ENCODE measurements around the gene TCF7L1.
"Not testable (repeated sequence)": the region's sequence is repeated elsewhere in the genome, so short reads cannot be mapped to it uniquely, and the experiment has no call there.

Gene TCF7L1

DNA sequence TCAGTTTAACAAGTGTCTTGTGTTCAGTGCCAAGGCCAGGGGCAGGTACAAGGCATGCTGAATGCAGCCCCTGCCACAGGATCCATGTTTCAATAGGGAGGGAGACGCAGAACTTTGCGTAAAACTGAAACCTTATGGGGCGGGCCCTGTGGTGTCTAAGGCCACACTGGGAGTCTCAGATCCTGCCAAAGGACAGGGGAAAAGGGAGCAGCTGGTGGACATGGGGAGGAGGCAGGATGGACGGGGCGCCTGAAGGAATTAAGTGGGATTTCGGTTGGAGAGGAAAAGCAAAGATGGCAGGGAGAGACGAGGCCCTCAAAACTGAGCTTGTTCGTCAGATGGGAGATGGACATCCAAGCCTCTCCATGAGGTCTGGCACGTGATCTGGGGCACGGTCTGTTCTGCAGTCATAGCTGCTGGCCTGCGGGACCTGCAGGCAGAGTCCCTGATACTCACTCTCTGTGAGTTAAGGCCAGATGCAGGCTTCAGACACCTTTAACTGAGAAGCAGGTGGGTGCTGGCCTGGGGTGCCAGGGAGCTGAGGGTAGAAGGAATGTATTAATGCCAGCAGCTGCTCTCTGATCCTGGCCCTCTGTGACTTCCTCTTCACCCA, 48.8 kb downstream of the TCF7L1 start:
- DNase-seq (ENCODE audit: low spot score in 2 of 2) (no peak), ATAC-seq (no peak)
- no peaks in the 10 kb centered on the region for H3K9me3 Mint-ChIP-seq
- peak overlapping the region; percentile 51 for H3K27ac Mint-ChIP-seq
- no peak overlapping the region for H3K4me3 Mint-ChIP-seq
- H3K4me1 Mint-ChIP-seq, result peaks cover 15% of the 10 kb centered on the region
- no peaks in the 10 kb centered on the region for H3K36me3 Mint-ChIP-seq

DNA sequence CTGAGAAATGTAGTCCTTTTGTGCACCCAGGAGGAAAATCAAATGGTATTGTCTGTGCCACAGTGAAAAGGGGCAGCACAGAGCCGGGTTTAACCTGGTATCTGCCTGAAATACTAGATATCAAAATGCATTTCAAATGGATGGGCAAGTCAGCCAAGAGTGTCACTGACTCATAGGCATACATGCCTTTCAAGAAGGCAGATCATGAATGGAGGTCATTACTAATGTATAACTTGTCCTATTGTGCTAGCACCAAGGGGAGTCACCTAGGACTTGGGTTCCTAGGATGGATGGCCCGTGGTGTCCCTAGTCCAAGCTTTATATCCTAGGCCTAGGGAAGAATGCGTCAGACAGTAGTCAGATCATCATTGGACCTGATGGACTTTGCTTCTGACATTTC, 49.9 kb downstream of the TCF7L1 start:
- Mint-ChIP-seq H3K4me3 (no peak overlapping the region), H3K4me1 (peaks cover 10% of the 10 kb centered on the region), H3K9me3 (no peaks in the 10 kb centered on the region), H3K27ac (no peak overlapping the region), H3K36me3 (no peaks in the 10 kb centered on the region)
- DNase-seq (ENCODE audit: low spot score in 2 of 2) (no peak), ATAC-seq (no peak)

DNA sequence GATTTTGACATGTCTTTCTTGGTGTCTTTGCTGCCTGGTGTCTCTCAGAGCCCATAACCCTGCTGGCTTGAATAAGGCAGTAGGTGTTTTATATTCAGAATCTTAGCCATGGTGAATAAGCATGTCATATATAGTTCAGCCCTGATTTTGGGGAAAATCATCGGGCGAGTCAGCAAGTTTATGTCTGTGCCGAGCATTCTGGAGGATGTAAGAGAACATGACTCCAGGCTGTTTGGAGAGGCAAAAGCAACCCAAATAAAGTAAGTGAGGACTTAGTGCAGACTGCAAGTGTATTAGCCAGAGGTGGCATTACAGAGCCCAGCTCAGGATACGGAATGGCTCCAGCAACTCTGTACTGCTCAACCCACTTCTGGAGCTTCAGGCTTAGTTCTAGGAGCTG, 50.3 kb downstream of the TCF7L1 start:
- peaks cover 9% of the 10 kb centered on the region for H3K4me1 Mint-ChIP-seq
- no peak overlapping the region for H3K27ac Mint-ChIP-seq
- no peak overlapping the region for H3K4me3 Mint-ChIP-seq
- H3K36me3 Mint-ChIP-seq, result no peaks in the 10 kb centered on the region
- DNase-seq (ENCODE audit: low spot score in 2 of 2), result no peak
- ATAC-seq, result no peak
- no peaks in the 10 kb centered on the region for H3K9me3 Mint-ChIP-seq

DNA sequence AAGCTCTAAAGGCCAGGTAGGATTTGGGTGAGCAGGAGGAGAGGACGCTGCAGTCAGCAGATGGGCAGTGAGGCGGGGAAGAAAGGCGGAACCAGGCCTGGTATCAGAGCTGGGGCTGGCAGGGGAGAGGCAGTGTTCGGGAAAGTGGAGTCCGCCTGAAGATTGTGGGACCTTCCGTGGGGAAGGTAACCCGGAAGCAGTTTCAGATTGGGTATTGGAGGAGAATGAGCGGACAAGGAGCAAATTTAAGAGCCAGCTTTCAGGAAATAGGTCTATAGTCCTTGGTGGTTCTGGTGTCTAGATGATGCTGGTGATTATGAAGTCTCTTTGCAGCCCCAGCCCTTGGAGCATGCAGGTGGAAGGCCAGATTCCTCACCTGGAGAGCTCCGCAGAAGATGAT, 51.0 kb downstream of the TCF7L1 start:
- Mint-ChIP-seq H3K4me1 (peaks cover 4% of the 10 kb centered on the region), H3K4me3 (no peak overlapping the region), H3K27ac (no peak overlapping the region), H3K9me3 (no peaks in the 10 kb centered on the region), H3K36me3 (no peaks in the 10 kb centered on the region)
- no peak for DNase-seq (ENCODE audit: low spot score in 2 of 2)
- ATAC-seq, result no peak

DNA sequence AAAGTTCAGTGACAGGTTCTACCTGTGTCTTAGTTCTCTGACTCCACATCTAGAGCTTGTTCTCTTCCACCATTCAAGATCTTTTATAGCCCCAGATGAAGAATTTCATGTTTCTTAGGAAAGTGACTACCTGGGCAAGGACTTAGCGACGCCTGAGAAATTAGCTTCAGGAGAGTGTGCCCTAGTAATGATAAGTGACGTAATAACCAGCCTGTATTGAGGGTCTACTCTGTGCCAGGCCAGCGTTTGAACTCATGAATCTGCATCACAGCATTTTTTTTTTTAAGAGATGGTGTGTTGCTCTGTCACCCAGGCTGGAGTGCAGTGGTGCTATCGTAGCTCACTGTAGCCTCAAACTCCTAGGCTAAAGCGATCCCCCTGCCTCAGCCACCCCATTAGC, 51.8 kb downstream of the TCF7L1 start:
- ATAC-seq (no peak), DNase-seq (ENCODE audit: low spot score in 2 of 2) (no peak)
- H3K4me1 Mint-ChIP-seq, result peaks cover 4% of the 10 kb centered on the region
- H3K36me3 Mint-ChIP-seq, result no peaks in the 10 kb centered on the region
- no peaks in the 10 kb centered on the region for H3K9me3 Mint-ChIP-seq
- H3K27ac Mint-ChIP-seq, result no peak overlapping the region
- no peak overlapping the region for H3K4me3 Mint-ChIP-seq

DNA sequence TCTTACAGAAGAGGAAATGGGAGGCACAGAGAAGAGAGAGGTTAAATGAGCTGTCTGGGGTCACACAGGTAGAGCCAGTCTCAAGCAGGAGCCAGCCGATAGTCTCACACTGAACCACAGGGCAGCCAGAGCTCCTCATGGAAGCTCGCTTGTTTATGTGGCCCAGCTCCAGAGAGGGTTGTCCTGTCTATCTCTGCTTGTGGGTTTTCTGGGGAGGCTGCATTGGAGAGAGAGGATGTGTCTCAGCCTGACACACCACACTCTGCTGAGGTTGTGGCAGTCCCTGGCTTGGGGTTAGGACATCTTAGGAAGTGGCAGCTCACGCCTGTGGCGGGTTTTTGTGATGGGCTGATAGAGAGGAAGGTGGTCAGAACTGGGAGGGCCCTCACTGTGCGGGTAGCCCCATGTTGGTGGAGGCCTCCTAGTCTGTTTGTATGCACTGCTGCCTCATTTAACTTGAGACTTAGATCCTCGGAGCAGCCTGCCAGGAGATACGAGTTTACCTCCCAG, 52.3 kb downstream of the TCF7L1 start:
- H3K4me3 Mint-ChIP-seq, result no peak overlapping the region
- no peaks in the 10 kb centered on the region for H3K9me3 Mint-ChIP-seq
- H3K36me3 Mint-ChIP-seq, result no peaks in the 10 kb centered on the region
- peaks cover 4% of the 10 kb centered on the region for H3K4me1 Mint-ChIP-seq
- ATAC-seq (no peak), DNase-seq (ENCODE audit: low spot score in 2 of 2) (no peak)
- no peak overlapping the region for H3K27ac Mint-ChIP-seq

DNA sequence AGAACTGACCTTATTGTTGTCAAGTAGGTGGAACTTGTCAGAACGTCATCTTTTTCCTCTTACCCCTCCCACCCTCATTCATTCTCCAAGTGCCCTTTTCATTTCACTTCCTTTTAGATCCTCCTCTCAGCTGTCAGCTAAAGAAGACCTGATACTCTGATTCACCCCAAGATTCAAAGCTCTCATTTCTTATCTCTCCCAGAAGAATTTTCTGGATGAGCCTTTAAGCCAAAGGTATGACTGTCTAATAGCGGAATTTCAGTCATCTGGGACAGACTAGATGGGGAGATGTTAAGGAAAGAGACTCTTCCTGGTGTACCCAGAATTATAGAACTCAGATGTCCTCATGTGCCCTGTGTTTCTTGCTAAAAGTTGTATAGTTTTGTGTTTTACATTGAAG, 53.9 kb downstream of the TCF7L1 start:
- ATAC-seq (no peak), DNase-seq (ENCODE audit: low spot score in 2 of 2) (no peak)
- H3K9me3 Mint-ChIP-seq, result no peaks in the 10 kb centered on the region
- H3K36me3 Mint-ChIP-seq, result no peaks in the 10 kb centered on the region
- no peak overlapping the region for H3K27ac Mint-ChIP-seq
- H3K4me3 Mint-ChIP-seq, result no peak overlapping the region
- H3K4me1 Mint-ChIP-seq, result no peaks in the 10 kb centered on the region

- Mint-ChIP-seq H3K4me1 (no peaks in the 10 kb centered on the region), H3K27ac (no peak overlapping the region), H3K36me3 (no peaks in the 10 kb centered on the region), H3K9me3 (no peaks in the 10 kb centered on the region), H3K4me3 (no peak overlapping the region)
- ATAC-seq (no peak), DNase-seq (ENCODE audit: low spot score in 2 of 2) (no peak)
These were observed 55.7 kb downstream of the TCF7L1 start for GRCh38 chr2:85188852-85189251.

DNA sequence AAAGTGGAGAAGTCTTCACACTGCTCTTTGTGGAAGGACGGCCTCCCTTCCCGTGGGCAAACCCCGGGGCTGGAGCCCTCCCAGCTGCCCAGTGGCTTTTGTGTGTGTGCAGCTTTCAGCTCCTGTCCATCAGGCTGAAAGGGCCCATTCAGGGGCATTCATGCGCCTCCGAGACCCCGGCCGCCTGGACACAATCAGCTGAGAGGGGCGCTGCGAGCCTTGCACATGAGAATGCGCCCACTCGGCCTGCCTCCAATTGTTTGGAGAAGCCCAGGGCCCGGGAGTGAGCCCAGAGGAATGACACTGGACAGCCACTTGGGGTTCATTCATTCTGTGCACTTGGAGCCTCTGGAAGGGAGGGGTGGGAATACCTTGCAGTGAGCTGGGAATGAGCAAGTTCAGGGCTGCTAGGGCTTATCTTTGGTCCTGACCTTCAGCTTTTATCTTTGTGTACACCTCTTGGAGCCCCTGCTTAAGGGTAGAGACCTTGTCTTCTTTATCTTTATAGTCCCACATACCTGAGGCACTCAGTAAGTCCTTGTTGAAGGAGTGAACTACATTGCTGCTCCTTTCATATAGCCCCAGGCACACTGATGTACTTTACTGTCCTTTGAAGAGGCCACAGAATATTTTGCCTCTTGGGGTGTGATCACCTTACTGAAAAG, 56.5 kb downstream of the TCF7L1 start:
- H3K36me3 Mint-ChIP-seq, result no peaks in the 10 kb centered on the region
- H3K27ac Mint-ChIP-seq, result no peak overlapping the region
- H3K4me3 Mint-ChIP-seq, result no peak overlapping the region
- H3K4me1 Mint-ChIP-seq, result no peaks in the 10 kb centered on the region
- DNase-seq (ENCODE audit: low spot score in 2 of 2) (no peak), ATAC-seq (no peak)
- H3K9me3 Mint-ChIP-seq, result no peaks in the 10 kb centered on the region

DNA sequence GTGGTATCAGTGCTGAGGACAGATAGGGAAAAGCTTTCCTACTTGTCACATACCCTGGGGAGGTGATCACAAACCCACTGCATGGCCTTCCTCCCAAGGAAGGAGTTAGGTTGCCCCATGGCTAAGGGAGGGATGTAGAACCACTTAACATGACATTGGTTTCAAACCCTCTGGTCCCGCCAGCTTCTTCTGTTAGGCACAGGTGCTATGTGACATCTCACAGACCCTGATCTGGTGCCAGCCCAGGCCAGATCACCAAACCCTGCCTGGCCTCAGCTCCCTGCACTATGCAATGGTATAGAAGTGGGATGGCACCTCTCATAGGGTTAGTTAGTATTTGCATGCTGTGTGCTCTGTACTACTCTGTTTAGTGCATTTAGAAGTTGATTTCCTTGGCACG, 58.0 kb downstream of the TCF7L1 start:
- no peak overlapping the region for H3K27ac Mint-ChIP-seq
- H3K4me3 Mint-ChIP-seq, result no peak overlapping the region
- H3K36me3 Mint-ChIP-seq, result no peaks in the 10 kb centered on the region
- no peaks in the 10 kb centered on the region for H3K9me3 Mint-ChIP-seq
- DNase-seq (ENCODE audit: low spot score in 2 of 2) (no peak), ATAC-seq (peak; percentile 21)
- no peaks in the 10 kb centered on the region for H3K4me1 Mint-ChIP-seq

DNA sequence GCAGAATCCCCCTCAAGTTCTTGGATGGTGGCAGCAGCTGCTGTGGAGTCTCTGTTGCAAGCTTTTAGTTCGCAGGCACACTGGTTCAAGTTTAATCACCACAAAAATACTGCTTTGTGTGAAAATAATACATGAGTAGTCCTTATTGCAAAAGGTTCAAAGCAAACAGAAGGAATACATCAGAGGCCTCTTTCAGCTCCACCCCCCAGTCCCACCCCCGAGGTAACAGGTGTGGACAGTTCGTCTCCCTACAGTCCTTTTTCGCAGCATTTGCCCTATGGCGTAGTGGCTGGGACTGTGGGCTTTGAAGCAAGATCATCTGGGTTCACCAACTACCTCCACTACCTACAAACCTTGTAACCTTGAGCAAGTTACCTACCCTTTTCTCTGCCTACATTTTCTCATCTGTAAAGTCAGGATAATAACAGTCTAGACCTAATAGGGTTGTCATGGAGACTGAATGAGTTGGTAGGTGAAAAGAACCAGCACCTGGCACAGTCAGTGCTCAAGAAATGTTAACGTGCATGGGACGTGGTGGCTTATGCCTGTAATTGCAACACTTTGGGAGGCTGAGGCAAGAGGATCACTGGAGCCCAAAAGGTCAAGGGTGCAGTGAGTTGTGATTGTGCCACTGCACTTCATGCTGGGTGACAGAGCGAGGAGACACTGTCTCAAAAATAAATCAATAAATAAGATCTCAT, 61.7 kb downstream of the TCF7L1 start:
- no peak overlapping the region for H3K27ac Mint-ChIP-seq
- H3K4me1 Mint-ChIP-seq, result no peaks in the 10 kb centered on the region
- no peaks in the 10 kb centered on the region for H3K36me3 Mint-ChIP-seq
- H3K9me3 Mint-ChIP-seq, result no peaks in the 10 kb centered on the region
- ATAC-seq (no peak), DNase-seq (ENCODE audit: low spot score in 2 of 2) (no peak)
- no peak overlapping the region for H3K4me3 Mint-ChIP-seq

DNA sequence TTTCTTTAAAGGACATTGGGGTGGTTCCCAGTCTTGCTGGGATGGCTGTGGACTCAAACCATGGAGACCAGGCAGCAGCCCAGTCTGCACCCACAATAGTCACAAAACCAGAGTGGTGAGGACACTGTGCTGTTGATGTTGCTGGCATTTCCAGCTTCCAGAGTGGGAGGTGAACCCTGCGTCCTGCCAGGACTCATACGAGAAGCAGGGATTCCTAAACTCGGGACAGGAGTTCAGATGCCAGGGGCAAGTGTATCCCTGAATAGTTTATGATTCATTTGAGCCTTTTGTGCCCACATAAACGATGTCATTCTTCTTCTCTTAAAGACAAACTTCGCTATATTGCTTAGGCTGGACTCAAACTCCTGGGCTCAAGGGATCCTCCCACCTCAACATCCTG, 62.8 kb downstream of the TCF7L1 start:
- Mint-ChIP-seq H3K4me1 (no peaks in the 10 kb centered on the region), H3K27ac (no peak overlapping the region), H3K36me3 (no peaks in the 10 kb centered on the region), H3K4me3 (no peak overlapping the region), H3K9me3 (no peaks in the 10 kb centered on the region)
- ATAC-seq (no peak), DNase-seq (ENCODE audit: low spot score in 2 of 2) (no peak)

- H3K4me1 Mint-ChIP-seq, result no peaks in the 10 kb centered on the region
- no peaks in the 10 kb centered on the region for H3K36me3 Mint-ChIP-seq
These were observed 66.5 kb downstream of the TCF7L1 start for GRCh38 chr2:85199698-85200097.

DNA sequence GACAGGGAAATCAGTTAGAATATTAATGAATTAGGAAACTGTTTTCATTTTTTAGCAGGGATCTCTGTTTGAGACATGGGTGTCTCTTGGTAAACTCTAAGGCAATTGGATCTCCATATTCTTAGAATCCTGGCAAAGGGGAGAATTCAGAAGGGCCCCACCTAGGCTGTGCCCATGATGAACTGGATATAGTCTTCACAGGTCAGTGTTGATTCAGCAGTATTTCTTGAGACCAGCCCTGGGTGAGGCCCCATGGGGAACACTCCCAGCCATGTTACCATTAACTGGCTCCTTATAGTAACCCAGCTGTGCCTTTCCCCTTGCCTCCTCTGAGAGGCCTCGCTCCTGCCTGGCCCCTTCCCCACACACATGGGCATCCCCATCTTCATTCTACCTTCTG, 76.7 kb downstream of the TCF7L1 start:
- Mint-ChIP-seq H3K4me3 (no peak overlapping the region), H3K27ac (no peak overlapping the region)

More at GRCh38 chr2:85199698-85200097, 66.5 kb downstream of the TCF7L1 start:
- no peak for DNase-seq (ENCODE audit: low spot score in 2 of 2)
- H3K4me3 Mint-ChIP-seq, result no peak overlapping the region
- ATAC-seq, result no peak
- H3K27ac Mint-ChIP-seq, result no peak overlapping the region
- H3K9me3 Mint-ChIP-seq, result no peaks in the 10 kb centered on the region

DNA sequence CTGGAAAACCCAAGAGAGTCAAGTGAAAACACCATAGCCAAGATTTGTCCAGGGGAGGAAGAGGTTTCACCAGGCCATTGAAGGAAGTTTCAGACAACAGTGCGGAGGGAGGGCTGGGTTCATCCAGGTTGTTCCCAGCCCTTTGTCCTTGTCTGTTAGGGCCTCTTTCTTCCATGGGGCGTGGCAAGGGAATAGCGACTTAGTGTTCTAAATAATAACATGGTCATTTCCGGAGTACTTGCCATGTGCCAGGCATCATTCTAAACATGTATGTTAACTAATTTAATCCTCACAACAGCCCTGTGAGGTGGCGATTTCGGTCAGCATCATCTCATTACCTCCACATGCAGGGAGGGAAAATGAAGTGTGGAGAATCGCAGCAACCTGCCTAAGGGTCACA, 77.3 kb downstream of the TCF7L1 start:
- Mint-ChIP-seq H3K4me3 (no peak overlapping the region), H3K9me3 (no peaks in the 10 kb centered on the region), H3K36me3 (no peaks in the 10 kb centered on the region), H3K4me1 (no peaks in the 10 kb centered on the region), H3K27ac (no peak overlapping the region)
- ATAC-seq (no peak), DNase-seq (ENCODE audit: low spot score in 2 of 2) (no peak)

More for the DNA sequence above, 76.7 kb downstream of the TCF7L1 start:
- DNase-seq (ENCODE audit: low spot score in 2 of 2), result no peak
- Mint-ChIP-seq H3K9me3 (no peaks in the 10 kb centered on the region), H3K36me3 (no peaks in the 10 kb centered on the region), H3K4me1 (no peaks in the 10 kb centered on the region)
- ATAC-seq, result no peak

- not testable (repeated sequence) for H3K36me3 Mint-ChIP-seq; H3K4me3 Mint-ChIP-seq; ATAC-seq; H3K9me3 Mint-ChIP-seq; DNase-seq (ENCODE audit: low spot score in 2 of 2); H3K4me1 Mint-ChIP-seq; H3K27ac Mint-ChIP-seq
These were observed 78.4 kb downstream of the TCF7L1 start for GRCh38 chr2:85211606-85212005.
